Suprapubic skin (tissue), 4 donors: ENCODE results near the gene ZNF283. TPM values are rescaled to one million over a fixed set of nuclear protein-coding genes. Genes with fewer than 3 reads are reported as not detected.
A peak's percentile ranks its signal among the peaks of the same experiment; 100 is the strongest.

Experiments used
- DNase-seq, 2 donors: peaks; one replicate each; pipeline ENCODE4 v3.0.0-alpha.2; 2019; ENCODE audit warnings: low spot score in 2 of 2
- H3K27ac ChIP-seq: fragments of 200-600 bp; sonication (generic); one replicate; pipeline ENCODE4 v1.5.1; 2019
- H3K27me3 ChIP-seq: fragments of 200-600 bp; sonication (generic); one replicate; pipeline ENCODE4 v1.5.1; 2019
- H3K36me3 ChIP-seq: fragments of 200-600 bp; sonication (generic); one replicate; pipeline ENCODE4 v1.5.1; 2019
- H3K4me1 ChIP-seq: fragments of 200-600 bp; sonication (generic); one replicate; pipeline ENCODE4 v1.5.1; 2019
- H3K4me3 ChIP-seq: fragments of 200-600 bp; sonication (generic); one replicate; pipeline ENCODE4 v1.5.1; 2019; ENCODE audit warnings: mild to moderate bottlenecking
- H3K9me3 ChIP-seq: fragments of 200-600 bp; sonication (generic); one replicate; pipeline ENCODE4 v1.5.1; 2019
- CTCF ChIP-seq, 2 donors: fragments of 200-600 bp in 1 of 2; fragments of 450-650 bp in 1 of 2; sonication (generic) in 1 of 2; IDR thresholded peaks; one replicate each; pipeline ENCODE4 v1.5.1; 2016 to 2019; ENCODE audit warnings: antibody characterized with exemption in 2 of 2, mild to moderate bottlenecking in 1 of 2, moderate library complexity in 1 of 2
- EP300 ChIP-seq: sonication (generic); formaldehyde crosslinking; IDR thresholded peaks from one replicate; pipeline ENCODE4 v1.6.1; 2017; ENCODE audit warnings: antibody characterized with exemption
- POLR2A ChIP-seq, 2 donors: fragments of 450-650 bp; IDR thresholded peaks; one replicate each; pipeline ENCODE4 v1.6.1; 2017; ENCODE audit warnings: antibody characterized with exemption in 2 of 2, mild to moderate bottlenecking in 2 of 2, moderate library complexity in 2 of 2
- POLR2AphosphoS5 ChIP-seq, 3 donors: sonication (generic); formaldehyde crosslinking; IDR thresholded peaks; one replicate each; pipeline ENCODE4 v1.6.1; 2017; ENCODE audit warnings: antibody characterized with exemption in 3 of 3
- WGBS: methylation state at CpG from one replicate; pipeline ENCODE4 v1.1.5; 2018; 5-methylcytosine and 5-hydroxymethylcytosine counted together
- total RNA-seq, 4 donors: library from RNA; depleted of rRNA; stranded (reverse); fragments of >200 nt; gene quantifications; one replicate each; pipeline ENCODE4 v1.1.0, GENCODE V29; 2016

The ZNF283 gene
- total RNA-seq, result 10 to 100 TPM in 2 of 4 donors, 1 to 10 TPM in 2; 4.7 to 26.4 (median 10.0) TPM

GRCh38 chr19:43826787-43827754, at the start of gene ZNF283:
TSS of gene ZNF283 (plus strand) at chr19:43827321. CDS start at chr19:43833505, 6,184 bp downstream.
- Histone ChIP-seq H3K9me3 (no peaks in the 10 kb centered on the region), H3K27ac (peak within 1 kb of the TSS; percentile 76), H3K4me3 (peak within 1 kb of the TSS; percentile 70), H3K36me3 (peaks cover 29% of the 10 kb centered on the region), H3K27me3 (peaks cover 4% of the 10 kb centered on the region), H3K4me1 (peaks cover 14% of the 10 kb centered on the region)
- peak; percentile 90 to 92 for DNase-seq
- TF ChIP-seq CTCF (IDR thresholded peaks at IDR 0.05) (no peak), POLR2A (IDR thresholded peaks at IDR 0.05) (no peak), EP300 (no peak), POLR2AphosphoS5 (IDR thresholded peaks at IDR 0.05) (no peak)
- WGBS, result 17% methylated on average over 24 of the region's 46 CpGs

GRCh38 chr19:43778651-43779050, 48.5 kb upstream of the ZNF283 start:
- Histone ChIP-seq H3K27me3 (no peaks in the 10 kb centered on the region), H3K9me3 (no peaks in the 10 kb centered on the region), H3K4me1 (peaks cover 62% of the 10 kb centered on the region), H3K27ac (peak overlapping the region; percentile 72), H3K4me3 (peak overlapping the region; percentile 34), H3K36me3 (no peaks in the 10 kb centered on the region)
- DNase-seq, result no peak
- TF ChIP-seq EP300 (no peak), CTCF (IDR thresholded peaks at IDR 0.05) (no peak), POLR2A (IDR thresholded peaks at IDR 0.05) (no peak), POLR2AphosphoS5 (IDR thresholded peaks at IDR 0.05) (no peak)
- WGBS, result 100% methylated on average over 1 of the region's 1 CpG

- Histone ChIP-seq H3K4me1 (peaks cover 65% of the 10 kb centered on the region), H3K9me3 (no peaks in the 10 kb centered on the region), H3K27me3 (no peaks in the 10 kb centered on the region), H3K27ac (peak overlapping the region; percentile 72), H3K4me3 (peak overlapping the region; percentile 34), H3K36me3 (no peaks in the 10 kb centered on the region)
- DNase-seq, result no peak
- TF ChIP-seq POLR2AphosphoS5 (IDR thresholded peaks at IDR 0.05) (no peak), POLR2A (IDR thresholded peaks at IDR 0.05) (no peak), EP300 (no peak), CTCF (IDR thresholded peaks at IDR 0.05) (no peak)
- 70% methylated on average over 12 of the region's 16 CpGs for WGBS
Measured at GRCh38 chr19:43779147-43779819, 47.8 kb upstream of the ZNF283 start.

- no peaks in the 10 kb centered on the region for H3K9me3 ChIP-seq
- no peak for DNase-seq
- no peaks in the 10 kb centered on the region for H3K36me3 ChIP-seq
- H3K4me3 ChIP-seq, result peak overlapping the region; percentile 34
- TF ChIP-seq POLR2A (IDR thresholded peaks at IDR 0.05), result no peak
- TF ChIP-seq EP300, result no peak
- TF ChIP-seq CTCF (IDR thresholded peaks at IDR 0.05), result no peak
- WGBS, result 52% methylated on average over 3 of the region's 3 CpGs
- peaks cover 65% of the 10 kb centered on the region for H3K4me1 ChIP-seq
- H3K27ac ChIP-seq, result peak overlapping the region; percentile 72
- H3K27me3 ChIP-seq, result no peaks in the 10 kb centered on the region
Measured at GRCh38 chr19:43779820-43780219, 47.3 kb upstream of the ZNF283 start.
